WTC11 (cell line): ENCODE results near the gene SORT1.

ENCODE experiments used
- CBFB ChIP-seq: sonication (generic); formaldehyde crosslinking; IDR thresholded peaks from 2 replicates; pipeline ENCODE4 v1.8.1; 2022; ENCODE audit warnings: mild to moderate bottlenecking, low read depth, missing genetic modification reagents
- CTCF ChIP-seq: fragments of 200-600 bp; IDR thresholded peaks from 2 replicates; pipeline ENCODE4 v1.8.0; 2022; ENCODE audit warnings: antibody characterized with exemption
- ETV6 ChIP-seq: sonication (generic); formaldehyde crosslinking; IDR thresholded peaks from 2 replicates; pipeline ENCODE4 v1.8.1; 2022; ENCODE audit warnings: mild to moderate bottlenecking, missing genetic modification reagents
- GRHL2 ChIP-seq: fragments of 250-450 bp; sonication (Bioruptor Pico); IDR thresholded peaks from 2 replicates; pipeline ENCODE4 v1.8.0; 2022; ENCODE audit warnings: mild to moderate bottlenecking, moderate library complexity; ENCODE audit not compliant: insufficient replicate concordance, severe bottlenecking
- JUN ChIP-seq: sonication (generic); formaldehyde crosslinking; IDR thresholded peaks from 2 replicates; pipeline ENCODE4 v1.8.0; 2023; ENCODE audit warnings: mild to moderate bottlenecking, missing genetic modification reagents
- SMAD4 ChIP-seq: sonication (generic); formaldehyde crosslinking; IDR thresholded peaks from 2 replicates; pipeline ENCODE4 v1.8.0; 2022; ENCODE audit warnings: mild to moderate bottlenecking, missing genetic modification reagents
- STAT6 ChIP-seq: sonication (generic); formaldehyde crosslinking; conservative IDR thresholded peaks from 2 replicates; pipeline ENCODE4 v1.8.1; 2023; ENCODE audit warnings: mild to moderate bottlenecking, low read depth, missing genetic modification reagents, moderate library complexity
- ZNF263 ChIP-seq: sonication (generic); formaldehyde crosslinking; IDR thresholded peaks from 2 replicates; pipeline ENCODE4 v1.8.1; 2022; ENCODE audit warnings: low read depth, mild to moderate bottlenecking, moderate library complexity, missing genetic modification reagents
- ZNF281 ChIP-seq: sonication (generic); formaldehyde crosslinking; IDR thresholded peaks from 2 replicates; pipeline ENCODE4 v1.8.0; 2023; ENCODE audit warnings: mild to moderate bottlenecking, missing genetic modification reagents
- ZNF512 ChIP-seq: sonication (generic); formaldehyde crosslinking; IDR thresholded peaks from 2 replicates; pipeline ENCODE4 v1.8.1; 2022; ENCODE audit warnings: missing genetic modification reagents, borderline replicate concordance

- TF ChIP-seq ZNF512 (CRISPR knock-in tag) (no peak), ZNF281 (CRISPR knock-in tag) (no peak), SMAD4 (no peak), CTCF (no peak), ETV6 (CRISPR knock-in tag) (no peak), ZNF263 (CRISPR knock-in tag) (no peak), CBFB (CRISPR knock-in tag) (no peak), GRHL2 (CRISPR knock-in tag) (no peak), JUN (CRISPR knock-in tag) (no peak), STAT6 (CRISPR knock-in tag) (no peak)
These were observed 50.2 kb downstream of the SORT1 start for GRCh38 chr1:109347511-109347910.
